GM12865 (cell line): ENCODE results near the gene VWA3B.
"Not testable (repeated sequence)": the region's sequence is repeated elsewhere in the genome, so short reads cannot be mapped to it uniquely, and the experiment has no call there.

Source experiments
- DNase-seq: peaks from one replicate; pipeline ENCODE4 v3.0.0; 2010; ENCODE audit warnings: low read depth
- H3K4me3 ChIP-seq: 2 replicates; pipeline ENCODE4 v1.5.1; 2011; ENCODE audit warnings: mild to moderate bottlenecking, low read depth, low read length, control low read depth
- TF ChIP-seq, protein P1 (sequence below): IDR thresholded peaks from 2 replicates; pipeline ENCODE4 v1.5.1; 2011; ENCODE audit warnings: low read length, control low read depth, low read depth, inconsistent platforms; ENCODE audit not compliant: insufficient read depth; ENCODE audit errors: missing control alignments

VWA3B gene

DNA sequence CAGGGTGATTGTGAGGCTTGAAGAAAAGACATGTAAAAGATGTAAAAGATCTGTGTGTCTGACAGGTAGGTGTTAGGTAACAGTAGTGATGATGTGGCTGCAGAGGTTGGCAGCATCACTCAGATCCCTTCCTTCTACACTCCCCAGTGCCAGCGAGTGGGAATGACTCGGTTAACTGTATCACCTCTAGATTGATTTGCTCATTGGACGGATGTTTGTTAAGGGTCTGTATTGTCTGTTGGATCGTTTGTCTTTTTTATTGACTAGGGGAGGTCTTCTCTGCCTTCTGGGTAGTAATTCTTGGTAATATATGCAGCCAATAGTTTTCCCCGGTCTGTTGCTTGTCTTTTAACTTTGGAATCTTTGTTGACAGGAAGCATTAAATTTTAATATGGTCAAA, 214.5 kb downstream of the VWA3B start:
- no peak overlapping the region for H3K4me3 ChIP-seq
- TF ChIP-seq, protein P1, sequence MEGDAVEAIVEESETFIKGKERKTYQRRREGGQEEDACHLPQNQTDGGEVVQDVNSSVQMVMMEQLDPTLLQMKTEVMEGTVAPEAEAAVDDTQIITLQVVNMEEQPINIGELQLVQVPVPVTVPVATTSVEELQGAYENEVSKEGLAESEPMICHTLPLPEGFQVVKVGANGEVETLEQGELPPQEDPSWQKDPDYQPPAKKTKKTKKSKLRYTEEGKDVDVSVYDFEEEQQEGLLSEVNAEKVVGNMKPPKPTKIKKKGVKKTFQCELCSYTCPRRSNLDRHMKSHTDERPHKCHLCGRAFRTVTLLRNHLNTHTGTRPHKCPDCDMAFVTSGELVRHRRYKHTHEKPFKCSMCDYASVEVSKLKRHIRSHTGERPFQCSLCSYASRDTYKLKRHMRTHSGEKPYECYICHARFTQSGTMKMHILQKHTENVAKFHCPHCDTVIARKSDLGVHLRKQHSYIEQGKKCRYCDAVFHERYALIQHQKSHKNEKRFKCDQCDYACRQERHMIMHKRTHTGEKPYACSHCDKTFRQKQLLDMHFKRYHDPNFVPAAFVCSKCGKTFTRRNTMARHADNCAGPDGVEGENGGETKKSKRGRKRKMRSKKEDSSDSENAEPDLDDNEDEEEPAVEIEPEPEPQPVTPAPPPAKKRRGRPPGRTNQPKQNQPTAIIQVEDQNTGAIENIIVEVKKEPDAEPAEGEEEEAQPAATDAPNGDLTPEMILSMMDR = no peak
- DNase-seq = no peak

GRCh38 chr2:98307131-98307696, 220.2 kb downstream of the VWA3B start:
- H3K4me3 ChIP-seq, DNase-seq: not testable (repeated sequence)

GRCh38 chr2:98308068-98308467, 221.1 kb downstream of the VWA3B start:
- no peak overlapping the region for H3K4me3 ChIP-seq
- no peak for DNase-seq
- TF ChIP-seq, protein P1 = no peak

- TF ChIP-seq, protein P1 = no peak
- no peak for DNase-seq
- no peak overlapping the region for H3K4me3 ChIP-seq
Observed at GRCh38 chr2:98308532-98308931, 221.6 kb downstream of the VWA3B start.

- TF ChIP-seq, protein P1 = no peak
Observed at GRCh38 chr2:98309580-98309979, 222.6 kb downstream of the VWA3B start.

GRCh38 chr2:98310010-98310409, 223.0 kb downstream of the VWA3B start:
- TF ChIP-seq, protein P1 = no peak
- no peak for DNase-seq
- H3K4me3 ChIP-seq = no peak overlapping the region

More at GRCh38 chr2:98309580-98309979, 222.6 kb downstream of the VWA3B start:
- DNase-seq = no peak
- H3K4me3 ChIP-seq = no peak overlapping the region

- no peak overlapping the region for H3K4me3 ChIP-seq
- TF ChIP-seq, protein P1 = no peak
- DNase-seq = no peak
Observed at GRCh38 chr2:98311090-98311489, 224.1 kb downstream of the VWA3B start.
